Kidney epithelial cell (primary cell): ENCODE data around the gene SLC17A5. TPM values are rescaled to one million over a fixed set of nuclear protein-coding genes. Genes with fewer than 3 reads are reported as not detected.
"Not testable (repeated sequence)": the region's sequence is repeated elsewhere in the genome, so short reads cannot be mapped to it uniquely, and the experiment has no call there.

Experiments used
- DNase-seq: peaks from one replicate; pipeline ENCODE4 v3.0.0-alpha.2; 2010; ENCODE audit warnings: low read depth
- H3K27me3 ChIP-seq: 2 replicates; pipeline ENCODE4 v1.6.0; 2011; ENCODE audit warnings: low read length; ENCODE audit not compliant: control insufficient read depth, insufficient read depth
- H3K36me3 ChIP-seq: 2 replicates; pipeline ENCODE4 v1.5.1; 2011; ENCODE audit warnings: low read length; ENCODE audit not compliant: control insufficient read depth, insufficient read depth
- H3K4me3 ChIP-seq: 2 replicates; pipeline ENCODE4 v1.5.1; 2011; ENCODE audit warnings: low read depth, mild to moderate bottlenecking, control low read depth, low read length
- total RNA-seq: library from RNA; depleted of rRNA; stranded (reverse); fragments of >200 nt; gene quantifications from 2 replicates; pipeline ENCODE4 v1.2.3, GENCODE V29; 2015
- TF ChIP-seq, protein P1 (sequence below): IDR thresholded peaks from 2 replicates; pipeline ENCODE4 v1.5.1; 2011; ENCODE audit warnings: mild to moderate bottlenecking, moderate library complexity, low read length, control low read depth, inconsistent platforms; ENCODE audit not compliant: insufficient read depth, poor library complexity, severe bottlenecking

The SLC17A5 gene
- total RNA-seq, 1 donor from 2014 or later: 22.5 TPM

DNA sequence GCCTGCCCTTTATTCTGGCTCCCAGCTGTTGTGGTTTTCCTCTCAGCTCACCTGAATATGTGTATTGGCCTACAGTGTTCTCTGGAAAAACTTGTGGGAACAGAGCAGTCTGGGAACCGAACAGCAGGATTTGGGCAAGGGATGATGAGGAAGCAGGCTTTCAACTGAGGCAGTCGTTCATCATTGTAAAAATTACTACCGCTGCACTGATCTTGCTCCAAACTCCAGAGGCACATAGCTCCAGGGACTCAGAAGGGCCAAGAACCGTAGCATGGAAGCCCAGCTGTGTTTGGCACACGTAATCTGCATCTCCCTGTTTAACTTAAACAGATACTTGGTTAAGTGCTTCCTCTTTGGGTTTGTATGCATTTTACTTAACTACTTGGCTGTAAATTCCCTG lies 84.7 kb downstream of the SLC17A5 start:
- TF ChIP-seq, protein P1, sequence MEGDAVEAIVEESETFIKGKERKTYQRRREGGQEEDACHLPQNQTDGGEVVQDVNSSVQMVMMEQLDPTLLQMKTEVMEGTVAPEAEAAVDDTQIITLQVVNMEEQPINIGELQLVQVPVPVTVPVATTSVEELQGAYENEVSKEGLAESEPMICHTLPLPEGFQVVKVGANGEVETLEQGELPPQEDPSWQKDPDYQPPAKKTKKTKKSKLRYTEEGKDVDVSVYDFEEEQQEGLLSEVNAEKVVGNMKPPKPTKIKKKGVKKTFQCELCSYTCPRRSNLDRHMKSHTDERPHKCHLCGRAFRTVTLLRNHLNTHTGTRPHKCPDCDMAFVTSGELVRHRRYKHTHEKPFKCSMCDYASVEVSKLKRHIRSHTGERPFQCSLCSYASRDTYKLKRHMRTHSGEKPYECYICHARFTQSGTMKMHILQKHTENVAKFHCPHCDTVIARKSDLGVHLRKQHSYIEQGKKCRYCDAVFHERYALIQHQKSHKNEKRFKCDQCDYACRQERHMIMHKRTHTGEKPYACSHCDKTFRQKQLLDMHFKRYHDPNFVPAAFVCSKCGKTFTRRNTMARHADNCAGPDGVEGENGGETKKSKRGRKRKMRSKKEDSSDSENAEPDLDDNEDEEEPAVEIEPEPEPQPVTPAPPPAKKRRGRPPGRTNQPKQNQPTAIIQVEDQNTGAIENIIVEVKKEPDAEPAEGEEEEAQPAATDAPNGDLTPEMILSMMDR: no peak
- Histone ChIP-seq H3K27me3 (no peaks in the 10 kb centered on the region), H3K4me3 (no peak overlapping the region), H3K36me3 (no peaks in the 10 kb centered on the region)
- no peak for DNase-seq

DNA sequence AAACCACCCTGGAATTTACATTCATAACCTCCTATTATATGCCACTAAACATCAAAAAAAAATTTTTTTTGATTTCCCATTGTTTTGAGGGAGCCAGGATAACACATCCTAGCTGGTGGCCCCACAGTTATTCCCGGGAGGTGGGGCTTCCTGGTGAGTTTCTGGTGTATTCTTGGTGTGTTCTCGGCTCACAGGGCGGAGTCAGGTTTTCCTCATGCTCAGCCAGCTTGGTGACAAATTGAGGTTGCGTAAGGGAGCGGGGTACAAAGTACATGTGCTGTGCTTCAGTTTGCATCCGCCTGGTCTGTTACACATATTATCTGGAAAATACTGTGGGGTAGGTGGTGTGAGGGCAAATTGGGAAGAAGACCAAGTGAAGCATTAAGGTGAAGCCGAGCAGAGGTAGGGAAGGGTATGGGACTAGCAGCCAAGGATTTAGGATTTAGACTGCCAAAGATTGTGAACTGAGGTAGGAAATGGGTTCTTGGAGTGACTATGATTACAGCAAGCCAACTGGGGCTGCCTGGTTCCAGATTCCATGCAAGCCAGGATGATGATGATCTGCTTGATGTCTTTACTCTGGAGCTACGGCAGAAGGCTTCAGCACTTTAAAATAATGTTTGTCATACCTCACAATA lies 86.7 kb downstream of the SLC17A5 start:
- Histone ChIP-seq H3K27me3 (no peaks in the 10 kb centered on the region), H3K36me3 (no peaks in the 10 kb centered on the region), H3K4me3 (no peak overlapping the region)
- TF ChIP-seq, protein P1: no peak
- DNase-seq: no peak

DNA sequence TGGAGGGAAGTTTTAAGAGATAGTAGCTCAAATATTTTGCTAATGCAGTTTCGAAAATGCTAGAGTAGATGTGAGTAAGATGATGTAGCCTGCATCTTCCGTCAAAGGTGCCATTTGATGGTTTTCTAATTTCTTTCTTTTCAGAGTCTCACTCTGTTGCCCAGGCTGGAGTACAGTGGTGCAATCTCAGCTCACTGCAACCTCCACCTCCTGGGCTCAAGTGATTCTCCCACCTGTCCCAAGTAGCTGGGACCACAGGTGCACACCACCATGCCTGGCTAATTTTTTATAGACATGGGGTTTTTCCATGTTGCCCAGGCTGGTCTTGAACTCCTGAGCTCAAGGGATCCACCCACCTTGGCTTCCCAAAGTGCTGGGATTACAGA lies 87.3 kb downstream of the SLC17A5 start:
- not testable (repeated sequence) for DNase-seq, H3K36me3 ChIP-seq, H3K27me3 ChIP-seq, H3K4me3 ChIP-seq

DNA sequence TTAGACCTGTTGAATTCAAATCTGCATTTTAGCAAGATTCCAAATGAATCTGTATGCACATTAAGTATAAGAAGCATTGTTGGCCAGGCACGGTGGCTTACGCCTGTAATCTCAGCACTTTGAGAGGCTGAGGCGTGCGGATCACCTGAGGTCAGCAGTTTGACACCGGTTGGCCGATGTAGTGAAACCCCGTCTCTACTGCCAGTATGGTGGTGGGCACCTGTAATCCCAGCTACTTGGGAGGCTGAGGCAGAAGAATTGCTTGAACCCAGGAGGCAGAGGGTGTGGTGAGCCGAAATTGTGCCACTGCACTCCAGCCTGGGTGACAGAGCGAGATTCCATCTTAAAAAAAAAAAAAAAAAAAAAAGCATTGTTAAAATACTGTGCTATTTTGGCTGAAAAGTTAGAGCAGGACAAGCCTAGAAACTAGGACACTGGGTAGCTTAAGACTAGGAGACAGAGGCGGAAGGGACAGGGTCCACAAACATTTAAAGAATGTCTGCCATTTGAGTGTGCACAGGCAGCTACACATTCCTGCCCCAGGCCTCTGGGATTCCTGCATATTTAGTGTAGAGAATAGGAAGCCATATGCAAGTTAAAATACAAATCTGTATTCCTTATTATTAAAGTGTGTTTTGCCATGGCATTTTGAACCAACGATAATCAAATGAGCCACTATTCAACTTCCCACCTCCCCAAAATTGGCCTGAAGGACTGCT lies 87.9 kb downstream of the SLC17A5 start:
- no peaks in the 10 kb centered on the region for H3K36me3 ChIP-seq
- DNase-seq: peak; percentile 25
- H3K27me3 ChIP-seq: no peaks in the 10 kb centered on the region
- TF ChIP-seq, protein P1: no peak
- no peak overlapping the region for H3K4me3 ChIP-seq

DNA sequence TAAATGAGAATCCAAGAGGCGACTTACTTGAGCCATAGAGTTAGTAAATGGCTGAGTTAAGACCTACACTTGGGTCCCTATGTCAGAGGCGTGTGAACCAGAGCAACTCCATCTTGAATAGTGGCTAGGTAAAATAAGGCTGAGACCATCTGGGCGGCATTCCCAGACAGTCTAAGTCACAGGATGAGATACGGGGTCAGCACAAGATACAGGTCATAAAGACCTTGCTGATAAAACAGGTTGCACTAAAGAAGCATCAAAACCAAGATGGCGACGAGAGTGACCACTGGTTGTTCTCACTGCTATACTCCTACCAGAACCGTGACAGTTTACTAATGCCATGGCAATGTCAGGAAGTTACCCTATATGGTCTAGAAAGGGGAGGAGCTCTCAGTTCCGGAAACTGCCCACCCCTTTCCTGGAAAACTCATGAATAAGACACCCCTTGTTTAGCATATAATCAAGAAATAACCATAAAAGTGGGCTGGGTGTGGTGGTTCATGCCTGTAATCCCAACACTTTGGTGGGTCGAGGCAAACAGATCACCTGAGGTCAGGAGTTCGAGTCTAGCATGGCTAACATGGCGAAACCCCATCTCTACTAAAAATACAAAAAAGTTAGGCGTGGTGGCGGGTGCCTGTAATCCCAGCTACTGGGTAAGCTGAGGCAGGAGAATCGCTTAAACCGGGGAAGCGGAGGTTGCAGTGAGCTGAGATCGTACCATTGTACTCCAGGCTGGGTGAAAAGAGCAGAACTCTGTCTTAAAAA lies 89.0 kb downstream of the SLC17A5 start:
- no peaks in the 10 kb centered on the region for H3K36me3 ChIP-seq
- DNase-seq: no peak
- H3K27me3 ChIP-seq: no peaks in the 10 kb centered on the region
- TF ChIP-seq, protein P1: no peak
- H3K4me3 ChIP-seq: no peak overlapping the region

DNA sequence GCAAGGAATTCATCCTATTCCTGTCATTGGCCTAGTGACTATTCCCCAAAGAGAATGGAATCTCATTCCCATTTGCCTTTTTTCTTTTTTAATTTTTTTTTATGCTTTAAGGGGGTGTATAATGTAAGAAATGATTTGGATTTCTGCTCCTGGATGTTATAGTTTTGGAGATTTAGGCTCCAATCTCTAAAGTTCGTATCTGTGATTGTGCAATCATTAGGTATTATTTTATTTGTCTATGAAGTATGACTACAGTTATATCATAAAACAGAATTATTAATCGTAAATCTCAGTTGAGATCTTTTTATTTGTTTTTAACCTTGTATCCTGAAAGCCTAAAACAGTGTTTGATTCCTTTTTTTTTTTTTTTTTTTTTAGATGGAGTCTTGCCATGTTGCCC lies 91.2 kb downstream of the SLC17A5 start:
- H3K27me3 ChIP-seq: no peaks in the 10 kb centered on the region
- H3K4me3 ChIP-seq: no peak overlapping the region
- TF ChIP-seq, protein P1: no peak
- no peak for DNase-seq
- no peaks in the 10 kb centered on the region for H3K36me3 ChIP-seq
